Measurements from ENCODE around the gene SCEL.

DNA sequence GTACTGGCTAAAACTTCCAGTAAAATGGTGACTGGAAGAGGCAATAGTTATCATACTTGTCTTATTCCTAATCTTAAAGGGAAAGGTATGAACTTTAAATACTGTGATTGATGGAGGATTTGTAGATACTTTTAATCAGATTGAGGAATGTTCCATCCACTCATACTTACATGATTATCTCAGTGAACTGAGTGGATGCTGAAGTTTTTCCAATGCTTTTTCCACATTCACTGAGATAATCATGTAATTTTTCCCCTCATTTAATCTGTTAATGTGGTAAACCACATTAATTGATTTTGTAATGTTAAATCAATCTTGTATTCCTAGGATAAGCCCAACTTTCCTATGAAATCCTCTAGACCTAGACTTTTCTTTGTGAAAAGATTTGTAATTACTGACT, 17.2 kb upstream of the SCEL start:
- TF ChIP-seq, protein P1, sequence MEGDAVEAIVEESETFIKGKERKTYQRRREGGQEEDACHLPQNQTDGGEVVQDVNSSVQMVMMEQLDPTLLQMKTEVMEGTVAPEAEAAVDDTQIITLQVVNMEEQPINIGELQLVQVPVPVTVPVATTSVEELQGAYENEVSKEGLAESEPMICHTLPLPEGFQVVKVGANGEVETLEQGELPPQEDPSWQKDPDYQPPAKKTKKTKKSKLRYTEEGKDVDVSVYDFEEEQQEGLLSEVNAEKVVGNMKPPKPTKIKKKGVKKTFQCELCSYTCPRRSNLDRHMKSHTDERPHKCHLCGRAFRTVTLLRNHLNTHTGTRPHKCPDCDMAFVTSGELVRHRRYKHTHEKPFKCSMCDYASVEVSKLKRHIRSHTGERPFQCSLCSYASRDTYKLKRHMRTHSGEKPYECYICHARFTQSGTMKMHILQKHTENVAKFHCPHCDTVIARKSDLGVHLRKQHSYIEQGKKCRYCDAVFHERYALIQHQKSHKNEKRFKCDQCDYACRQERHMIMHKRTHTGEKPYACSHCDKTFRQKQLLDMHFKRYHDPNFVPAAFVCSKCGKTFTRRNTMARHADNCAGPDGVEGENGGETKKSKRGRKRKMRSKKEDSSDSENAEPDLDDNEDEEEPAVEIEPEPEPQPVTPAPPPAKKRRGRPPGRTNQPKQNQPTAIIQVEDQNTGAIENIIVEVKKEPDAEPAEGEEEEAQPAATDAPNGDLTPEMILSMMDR (IDR thresholded peaks at IDR 0.05; ENCODE audit: low read depth, low read length): no peak
- TF ChIP-seq EZH2phosphoT487 (IDR thresholded peaks at IDR 0.05; ENCODE audit: low read depth): no peak

All from OCI-LY3 (cell line).